GM21786 (cell line): Measurements from ENCODE around the gene FOXO1.

ENCODE experiments used
- ATAC-seq: cut with Tn5 transposase; IDR thresholded peaks from one replicate; pipeline ENCODE4 v1.9.1; 2021; ENCODE audit not compliant: unreplicated experiment

The FOXO1 gene

GRCh38 chr13:40640202-40640601, 26.2 kb downstream of the FOXO1 start:
- no peak for ATAC-seq

DNA sequence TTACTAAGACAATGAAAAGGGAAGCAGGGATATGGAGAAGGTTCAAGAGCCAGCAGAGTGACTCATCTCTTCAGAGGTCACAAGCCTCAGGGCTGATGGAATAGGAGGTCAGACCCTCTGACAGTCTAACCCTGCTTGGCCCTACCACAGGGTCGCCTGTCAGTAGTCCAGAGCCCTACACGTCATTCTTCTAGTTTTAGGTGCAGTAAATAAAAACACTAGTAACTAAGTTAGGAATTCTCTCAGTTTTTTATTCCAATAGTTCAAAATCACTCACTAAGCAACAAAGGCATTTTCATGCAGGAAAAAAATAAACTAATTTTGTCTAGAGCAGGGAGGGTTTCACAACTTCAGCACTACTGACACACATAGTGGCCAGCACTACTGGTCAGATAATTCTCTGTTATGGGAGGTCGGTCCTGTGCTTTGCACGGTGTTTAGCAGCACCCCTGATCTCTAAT, 27.2 kb downstream of the FOXO1 start:
- no peak for ATAC-seq

GRCh38 chr13:40637643-40638042, 28.8 kb downstream of the FOXO1 start:
- no peak for ATAC-seq

- no peak for ATAC-seq
Measured at GRCh38 chr13:40635315-40635995, 31.0 kb downstream of the FOXO1 start.

- ATAC-seq, result no peak
Measured at GRCh38 chr13:40632915-40633314, 33.5 kb downstream of the FOXO1 start.

- ATAC-seq, result peak; percentile 38
Measured at GRCh38 chr13:40631605-40632004, 34.8 kb downstream of the FOXO1 start.

GRCh38 chr13:40629678-40630384, 36.6 kb downstream of the FOXO1 start:
- ATAC-seq, result peak; percentile 83

DNA sequence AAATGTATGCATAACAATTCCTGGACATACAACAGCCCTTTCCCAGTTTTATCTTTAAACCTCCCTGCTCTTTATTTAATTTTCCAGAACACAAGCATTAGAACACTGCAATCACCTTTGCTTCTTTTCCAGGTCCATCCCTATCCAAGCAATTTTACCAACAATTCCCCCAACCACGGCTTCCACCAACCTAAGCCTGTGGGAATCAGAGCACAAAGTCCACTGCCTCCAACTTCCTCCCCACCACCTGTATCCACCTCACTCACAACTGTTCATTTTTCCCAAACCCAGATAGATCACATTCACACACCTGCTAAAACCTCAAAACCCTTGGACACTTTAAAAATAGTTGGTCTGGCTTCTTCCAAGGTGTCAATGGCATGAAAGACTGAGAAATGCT, 39.5 kb downstream of the FOXO1 start:
- no peak for ATAC-seq

- ATAC-seq, result no peak
Measured at GRCh38 chr13:40626561-40626960, 39.9 kb downstream of the FOXO1 start.

DNA sequence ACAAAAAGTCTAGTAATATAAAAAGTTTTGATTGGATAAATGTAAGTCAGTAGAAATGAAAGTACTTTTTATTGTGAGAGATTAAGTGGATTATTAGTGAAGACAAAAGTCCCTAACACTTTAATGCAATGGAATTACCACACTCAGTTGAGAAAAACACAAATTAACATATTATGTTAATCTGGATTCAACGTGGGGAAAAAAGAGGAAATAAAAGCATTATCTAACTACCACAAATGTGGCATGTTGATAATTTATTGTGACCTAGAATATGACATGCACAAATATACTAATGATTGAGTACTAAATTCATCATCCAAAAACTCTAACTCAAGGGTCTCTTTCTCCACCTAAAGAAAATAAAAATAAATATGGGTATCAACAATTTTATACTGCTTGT, 41.5 kb downstream of the FOXO1 start:
- ATAC-seq, result no peak

GRCh38 chr13:40624383-40624782, 42.1 kb downstream of the FOXO1 start:
- ATAC-seq, result no peak

DNA sequence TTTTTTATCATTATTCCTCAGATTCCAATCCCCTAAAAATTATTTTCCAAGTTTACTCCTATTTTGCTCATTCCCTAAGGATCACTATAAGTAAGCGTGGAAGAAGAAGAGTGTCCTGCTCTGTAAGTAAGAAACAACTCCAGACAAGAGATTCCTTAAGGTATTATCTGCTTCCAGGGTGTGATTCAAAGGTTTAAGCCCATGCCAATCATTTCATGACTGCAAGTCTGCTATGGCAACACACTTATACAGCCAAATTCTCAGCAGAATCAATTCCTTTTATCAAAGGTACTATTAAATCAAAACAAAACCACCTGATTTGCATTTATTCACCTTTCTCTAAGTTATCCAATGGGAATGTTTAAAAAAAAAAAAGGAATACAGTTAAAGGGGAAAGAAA, 43.7 kb downstream of the FOXO1 start:
- no peak for ATAC-seq

- no peak for ATAC-seq
Measured at GRCh38 chr13:40622246-40622645, 44.2 kb downstream of the FOXO1 start.

GRCh38 chr13:40619479-40619814, 47.0 kb downstream of the FOXO1 start:
- ATAC-seq, result no peak

DNA sequence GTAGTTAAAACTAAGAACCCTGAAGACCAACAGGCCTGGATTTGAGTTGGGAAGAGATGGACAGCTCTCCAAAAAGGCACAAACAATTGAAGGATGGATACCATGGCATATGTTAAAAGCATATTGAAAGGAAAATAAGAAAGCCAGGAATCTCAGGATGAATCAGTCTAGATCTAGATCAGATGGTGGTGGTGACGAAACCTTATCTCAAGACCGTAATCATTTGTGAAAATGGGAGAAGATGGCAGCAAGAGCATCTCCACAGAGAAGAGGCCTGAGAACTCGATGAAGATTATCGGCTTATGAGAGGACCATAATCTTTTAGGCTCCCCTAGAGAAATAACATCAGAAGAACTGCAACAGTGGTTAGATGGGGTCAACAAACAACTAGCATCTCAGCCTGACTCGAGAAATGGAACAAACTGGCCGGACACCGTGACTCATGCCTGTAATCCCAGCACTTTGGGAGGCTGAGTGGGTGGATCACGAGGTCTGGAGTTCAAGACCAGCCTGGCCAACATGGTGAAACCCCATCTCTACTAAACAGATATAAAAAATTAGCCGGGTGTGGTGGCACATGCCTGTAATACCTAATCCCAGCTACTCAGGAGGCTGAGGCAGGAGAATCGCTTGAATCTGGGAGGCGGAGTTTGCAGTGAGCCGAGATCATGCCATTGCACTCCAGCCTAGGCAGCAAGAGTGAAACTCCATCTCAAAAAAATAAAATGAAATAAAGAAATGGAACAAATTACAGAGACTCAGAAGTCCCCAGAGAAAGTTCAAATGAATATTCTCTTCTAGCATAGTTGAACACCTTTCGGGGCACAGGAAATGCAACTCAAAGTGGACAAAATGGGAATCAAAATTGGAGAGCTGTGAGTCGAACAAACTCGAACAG, 47.6 kb downstream of the FOXO1 start:
- no peak for ATAC-seq

- ATAC-seq, result no peak
Measured at GRCh38 chr13:40617801-40618356, 48.6 kb downstream of the FOXO1 start.

DNA sequence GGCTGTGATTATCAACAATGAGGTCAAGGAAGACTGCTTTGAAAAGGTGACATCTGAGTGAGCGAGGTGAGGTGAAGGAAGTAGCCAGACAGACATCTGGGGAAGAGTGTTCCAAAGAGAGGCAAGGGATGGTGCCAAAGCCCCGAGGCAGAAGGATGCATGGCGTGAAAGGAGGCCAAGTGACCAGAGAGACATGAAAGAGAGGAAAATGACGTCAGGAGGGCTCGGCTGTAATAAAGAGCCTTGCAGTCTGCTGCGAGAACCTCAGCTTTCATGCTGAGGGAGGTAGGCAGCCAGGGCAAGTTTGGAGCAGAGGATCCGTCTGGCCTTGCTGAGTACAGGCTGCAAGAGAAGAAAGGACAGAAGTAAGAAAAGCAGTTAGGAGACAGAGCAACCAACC, 50.8 kb downstream of the FOXO1 start:
- no peak for ATAC-seq

- ATAC-seq, result no peak
Measured at GRCh38 chr13:40613914-40614313, 52.5 kb downstream of the FOXO1 start.

- peak; percentile 86 for ATAC-seq
Measured at GRCh38 chr13:40613192-40613818, 53.1 kb downstream of the FOXO1 start.

DNA sequence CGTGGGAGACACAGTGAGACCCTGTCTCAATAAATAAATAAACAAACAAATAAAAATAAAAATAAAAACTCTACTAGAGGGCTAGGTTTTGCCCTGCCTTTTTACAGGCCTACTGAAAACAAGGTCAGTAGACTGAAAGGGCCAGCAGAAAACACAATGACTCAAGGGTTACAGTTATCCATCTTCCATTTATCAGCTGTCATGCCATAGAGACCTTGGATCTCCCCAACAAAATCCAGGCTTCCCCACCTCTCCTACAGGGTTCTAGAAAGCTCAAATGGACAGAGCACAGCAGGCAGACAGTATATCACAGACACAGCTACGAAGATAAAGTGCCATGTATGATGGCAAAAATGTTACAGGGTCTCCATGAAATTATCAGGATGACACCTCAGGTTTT, 54.4 kb downstream of the FOXO1 start:
- ATAC-seq, result no peak

DNA sequence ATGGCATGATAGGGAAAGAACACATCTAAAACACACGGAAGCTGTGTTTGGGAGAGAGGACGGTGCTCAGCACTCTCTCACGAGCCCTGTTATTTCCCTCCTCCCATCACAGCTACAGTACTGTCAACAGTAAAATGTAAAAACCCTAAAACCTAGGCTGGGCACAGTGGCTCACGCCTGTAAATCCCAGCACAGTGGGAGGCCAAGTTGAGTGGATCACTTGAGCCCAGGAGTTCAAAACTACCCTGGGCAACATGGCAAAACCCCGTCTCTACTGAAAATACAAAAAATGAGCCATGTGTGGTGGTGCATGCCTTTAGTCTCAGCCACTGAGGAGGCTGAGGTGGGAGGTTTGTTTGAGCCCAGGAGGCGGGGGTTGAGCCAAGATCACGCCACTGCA, 54.8 kb downstream of the FOXO1 start:
- ATAC-seq, result no peak
